Activated CD4-positive, alpha-beta T cell treated with anti-CD3 and anti-CD28 coated beads, Interleukin-10, Interleukin-2, amounts not matched to agents 100 ng/mL and 50 ng/mL, durations not matched to agents 16 hours and 8 hours (primary cell): ENCODE measurements around the gene BACH1.
"Not testable (repeated sequence)": the region's sequence is repeated elsewhere in the genome, so short reads cannot be mapped to it uniquely, and the experiment has no call there.

Source experiments
- DNase-seq: peaks from one replicate; pipeline ENCODE4 v3.0.0-alpha.2; 2020

The BACH1 gene

GRCh38 chr21:29298348-29299045 is at the start of gene BACH1:
TSS of gene BACH1 (plus strand) at chr21:29298922. CDS start at chr21:29321281, 22,359 bp downstream.
- DNase-seq = peak; percentile 91

GRCh38 chr21:29249289-29249688 is 49.4 kb upstream of the BACH1 start:
- not testable (repeated sequence) for DNase-seq

GRCh38 chr21:29250636-29251035 is 48.1 kb upstream of the BACH1 start:
- DNase-seq = no peak

DNA sequence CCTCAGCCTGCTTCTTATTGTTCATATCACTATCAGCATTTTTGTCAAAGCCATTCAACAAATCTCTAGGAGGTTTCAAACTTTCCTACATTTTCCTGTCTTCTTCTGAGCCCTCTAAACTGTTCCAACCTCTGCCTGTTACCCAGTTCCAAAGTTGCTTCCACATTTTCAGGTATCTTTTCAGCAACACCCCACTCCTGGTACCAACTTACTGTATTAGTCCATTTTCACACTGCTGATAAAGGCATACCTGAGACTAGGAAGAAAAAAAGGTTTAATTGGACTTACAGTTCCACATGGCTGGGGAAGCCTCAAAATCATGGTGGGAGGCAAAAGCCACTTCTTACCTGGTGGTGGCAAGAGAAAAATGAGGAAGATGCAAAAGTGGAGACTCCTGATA is 44.9 kb upstream of the BACH1 start:
- DNase-seq = not testable (repeated sequence)

DNA sequence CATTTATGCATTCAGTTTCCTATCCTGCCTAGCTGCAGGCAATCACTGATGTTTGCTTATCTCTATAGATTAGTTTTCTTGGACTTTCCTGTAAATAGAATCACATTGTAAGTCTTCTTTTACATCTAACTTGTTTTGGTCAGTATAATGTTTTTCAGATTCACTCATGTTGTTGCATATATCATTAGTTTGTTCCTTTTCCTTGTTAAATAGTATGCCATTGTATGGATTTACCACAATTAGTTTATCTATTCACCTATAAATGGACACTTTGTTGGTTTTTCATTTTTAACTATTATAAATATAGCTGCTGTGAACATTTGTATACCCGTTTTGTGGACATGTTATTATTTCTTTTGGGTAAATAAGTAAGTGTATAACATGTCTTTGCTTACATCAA is 44.2 kb upstream of the BACH1 start:
- DNase-seq = no peak

DNA sequence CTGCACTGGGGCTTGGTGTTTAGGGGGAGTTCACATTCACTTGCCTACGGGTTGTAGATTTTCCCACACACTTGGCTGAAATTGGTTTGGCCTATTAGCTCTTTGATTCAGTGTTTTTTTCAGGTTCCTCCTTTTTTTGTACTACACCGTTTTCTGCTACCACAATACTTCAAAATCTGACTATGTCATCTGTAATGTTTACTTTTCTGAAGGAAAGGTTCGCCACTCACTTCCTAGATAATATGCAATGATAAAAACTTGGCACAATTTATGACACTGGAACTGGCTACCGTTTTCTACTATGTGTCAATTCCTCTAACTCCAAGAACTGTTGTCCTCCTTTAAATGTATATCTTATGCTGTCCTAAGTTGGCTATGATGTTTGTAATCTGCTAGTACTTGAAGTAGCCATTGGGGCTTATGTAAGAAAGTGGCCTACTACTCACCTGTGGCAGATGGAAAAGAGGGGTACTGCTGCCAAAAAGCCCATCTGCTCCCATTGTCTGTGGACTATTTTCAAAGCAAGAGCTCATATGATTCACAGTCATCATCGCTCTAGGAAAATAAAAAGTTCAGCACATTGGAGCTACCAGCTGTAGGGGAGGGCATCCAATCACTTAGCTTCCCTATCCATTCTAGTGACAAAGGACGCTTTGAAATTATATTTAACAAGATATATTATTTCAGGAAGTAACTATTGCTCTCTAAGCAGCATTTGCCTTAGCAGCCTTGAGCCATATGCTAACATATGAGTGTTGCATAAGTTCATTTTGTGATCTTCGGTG is 42.4 kb upstream of the BACH1 start:
- DNase-seq = no peak

- no peak for DNase-seq
Observed at GRCh38 chr21:29257701-29258100, 41.0 kb upstream of the BACH1 start.

- DNase-seq = no peak
Observed at GRCh38 chr21:29258626-29259338, 39.9 kb upstream of the BACH1 start.

GRCh38 chr21:29260461-29260860 is 38.3 kb upstream of the BACH1 start:
- no peak for DNase-seq

- no peak for DNase-seq
Observed at GRCh38 chr21:29261555-29262540, 36.9 kb upstream of the BACH1 start.

DNA sequence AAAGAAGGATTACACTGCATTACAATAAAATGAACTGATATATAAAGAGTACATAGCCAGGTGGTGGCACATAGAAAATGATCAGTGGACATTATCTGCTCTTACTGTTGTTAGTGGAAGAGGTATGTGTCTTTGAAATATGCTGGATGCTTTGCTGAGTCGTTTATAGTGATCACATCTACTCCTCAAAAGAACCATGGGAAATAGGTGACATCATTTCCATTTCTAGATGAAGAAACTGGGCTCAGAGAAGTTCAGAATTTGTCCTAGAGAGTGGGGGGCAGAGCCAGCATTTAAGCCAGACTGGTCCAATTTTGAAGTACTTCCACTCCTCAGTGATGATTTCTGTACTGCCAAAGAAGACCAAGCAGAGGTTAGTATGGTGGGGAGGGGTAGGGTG is 34.0 kb upstream of the BACH1 start:
- no peak for DNase-seq

GRCh38 chr21:29265690-29266479 is 32.8 kb upstream of the BACH1 start:
- peak; percentile 4 for DNase-seq

- no peak for DNase-seq
Observed at GRCh38 chr21:29267666-29268065, 31.1 kb upstream of the BACH1 start.

DNA sequence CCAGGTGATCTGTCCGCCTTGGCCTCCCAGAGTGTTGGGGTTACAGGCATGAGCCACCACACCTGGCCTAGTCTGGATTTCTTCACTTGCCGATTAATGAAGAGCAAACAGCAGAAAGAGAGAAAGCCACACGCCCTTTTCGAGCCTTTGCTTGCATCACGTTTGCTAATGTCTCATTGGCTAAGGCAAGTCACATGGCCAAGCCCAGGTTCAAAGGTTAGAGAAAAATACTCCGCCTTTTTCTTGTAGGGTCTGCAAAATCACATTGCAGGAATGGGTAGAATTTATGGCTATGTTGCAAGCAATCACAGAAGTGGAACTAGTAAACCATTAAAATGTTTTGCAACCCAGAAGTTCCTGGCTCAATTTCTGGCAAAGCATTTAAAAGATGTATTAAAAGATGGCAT is 26.8 kb upstream of the BACH1 start:
- DNase-seq = no peak

- DNase-seq = no peak
Observed at GRCh38 chr21:29277442-29277841, 21.3 kb upstream of the BACH1 start.

- no peak for DNase-seq
Observed at GRCh38 chr21:29279558-29279957, 19.2 kb upstream of the BACH1 start.

DNA sequence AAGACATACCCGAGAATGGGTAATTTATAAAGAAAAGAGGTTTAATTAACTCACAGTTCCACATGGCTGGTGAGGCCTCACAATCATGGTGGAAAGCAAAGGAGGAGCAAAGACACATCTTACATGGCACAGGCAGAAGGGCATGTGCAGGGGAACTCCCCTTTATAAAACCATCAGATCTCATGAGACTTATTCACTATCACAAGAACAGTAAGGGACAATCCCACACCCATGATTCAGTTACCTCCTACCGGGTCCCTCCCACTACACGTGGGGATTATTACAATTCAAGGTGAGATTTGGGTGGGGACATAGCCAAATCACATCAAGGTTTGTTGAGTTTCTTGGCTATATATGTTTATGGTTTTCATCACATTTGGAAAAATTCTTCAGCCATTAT is 16.9 kb upstream of the BACH1 start:
- not testable (repeated sequence) for DNase-seq

DNA sequence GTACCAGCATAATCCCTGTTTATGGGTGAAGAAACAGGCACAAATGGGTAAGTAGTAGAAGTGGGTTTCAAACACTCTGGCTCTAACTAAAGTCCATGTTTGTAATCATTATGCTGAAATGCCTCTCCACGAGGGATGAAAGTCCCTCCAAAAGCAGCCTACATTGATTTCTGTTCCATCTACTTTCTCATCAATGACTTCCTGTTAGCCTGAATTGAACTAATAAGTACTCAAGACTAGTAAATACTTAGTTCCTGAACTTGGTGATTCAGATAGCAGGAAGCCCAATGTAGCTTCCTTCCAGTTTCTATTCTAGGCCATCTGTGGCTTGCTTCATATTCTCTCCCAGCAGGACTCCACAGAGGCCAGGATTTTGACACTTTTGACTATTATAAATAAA is 11.3 kb upstream of the BACH1 start:
- no peak for DNase-seq

GRCh38 chr21:29288239-29288638 is 10.5 kb upstream of the BACH1 start:
- DNase-seq = no peak

DNA sequence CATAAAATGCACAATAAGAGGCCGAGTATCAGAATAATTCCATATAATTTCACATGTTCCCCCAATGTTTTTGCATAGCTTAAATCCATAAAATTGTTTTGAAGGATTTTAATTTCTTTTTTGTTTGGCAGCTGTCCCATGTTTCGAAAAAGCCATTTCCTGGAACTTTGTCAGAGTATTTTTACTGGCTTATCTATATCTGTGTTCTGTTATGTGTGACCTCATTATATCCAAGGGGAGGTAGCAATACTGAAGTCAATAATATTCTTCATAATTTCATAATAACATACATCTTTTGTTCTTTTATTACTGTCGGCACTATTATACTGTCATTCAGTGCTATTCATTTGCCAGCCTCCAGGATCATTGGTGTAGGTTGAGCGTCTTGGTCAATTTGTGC is 9.4 kb upstream of the BACH1 start:
- DNase-seq = no peak

DNA sequence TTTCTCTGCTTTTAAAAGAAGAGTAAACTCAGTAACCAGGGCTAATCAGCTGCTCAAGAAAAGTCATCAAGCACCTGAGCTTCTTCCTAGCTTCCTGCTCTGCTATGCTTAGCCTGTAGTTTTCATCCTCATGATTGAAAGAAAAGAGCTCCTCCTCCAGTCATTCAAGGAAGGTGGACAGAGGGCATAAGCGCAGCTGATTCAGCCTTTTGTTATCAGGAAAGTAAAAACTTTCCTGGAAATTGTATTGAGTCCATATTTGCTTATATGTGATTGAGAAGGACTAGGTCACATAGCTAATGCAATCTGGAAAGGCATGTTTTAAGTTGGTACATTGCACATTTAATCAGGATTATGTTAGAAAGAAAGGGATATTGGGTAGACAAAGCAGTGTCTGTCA is 8.5 kb upstream of the BACH1 start:
- DNase-seq = no peak

DNA sequence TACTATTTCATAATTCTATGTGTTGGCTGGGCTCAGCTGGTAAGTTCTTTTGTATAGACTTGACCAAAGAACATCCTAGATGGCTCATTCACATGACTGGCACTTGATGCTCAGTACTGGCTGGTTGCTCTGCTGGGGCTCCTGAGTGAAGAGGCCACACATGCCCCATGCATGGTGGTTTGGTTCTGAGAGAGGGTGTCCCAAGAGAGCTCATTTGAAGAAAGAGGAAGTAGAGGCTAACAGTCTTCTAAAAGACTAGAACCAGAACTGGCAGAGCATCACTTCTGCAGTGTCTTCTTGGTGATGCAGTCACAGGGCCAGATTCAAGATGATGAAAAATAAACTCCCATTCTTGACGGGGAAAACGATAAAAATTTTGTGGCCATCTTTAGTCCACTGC is 5.2 kb upstream of the BACH1 start:
- no peak for DNase-seq
